Trophoblast cell (in vitro differentiated cells and primary cell): Measurements from ENCODE around the gene FOLR3.

ENCODE experiments used
- DNase-seq, 2 donors: peaks; one replicate each; pipeline ENCODE4 v3.0.0-alpha.2; 2016
- H2AFZ ChIP-seq: 2 replicates; pipeline ENCODE4 v1.6.1; 2013; ENCODE audit warnings: low read length, moderate library complexity, mild to moderate bottlenecking; ENCODE audit not compliant: insufficient read depth, poor library complexity
- H2AK5ac ChIP-seq: 2 replicates; pipeline ENCODE4 v1.6.1; 2013; ENCODE audit warnings: mild to moderate bottlenecking, low read length
- H2BK120ac ChIP-seq: 2 replicates; pipeline ENCODE4 v1.6.1; 2013; ENCODE audit warnings: low read length, mild to moderate bottlenecking, moderate library complexity; ENCODE audit not compliant: insufficient read depth, poor library complexity
- H2BK12ac ChIP-seq: 2 replicates; pipeline ENCODE4 v1.6.1; 2013; ENCODE audit warnings: mild to moderate bottlenecking, low read length, moderate library complexity
- H2BK5ac ChIP-seq: 2 replicates; pipeline ENCODE4 v1.6.1; 2013; ENCODE audit warnings: low read length, low read depth, moderate library complexity, mild to moderate bottlenecking; ENCODE audit not compliant: poor library complexity
- H3K14ac ChIP-seq: 2 replicates; pipeline ENCODE4 v1.6.1; 2013; ENCODE audit warnings: mild to moderate bottlenecking, low read length
- H3K18ac ChIP-seq: 2 replicates; pipeline ENCODE4 v1.6.1; 2013; ENCODE audit warnings: mild to moderate bottlenecking, low read length
- H3K23ac ChIP-seq: 2 replicates; pipeline ENCODE4 v1.6.1; 2013; ENCODE audit warnings: low read length
- H3K27ac ChIP-seq: 2 replicates; pipeline ENCODE4 v1.5.1; 2013; ENCODE audit warnings: low read depth, mild to moderate bottlenecking, inconsistent platforms, low read length, moderate library complexity
- H3K27me3 ChIP-seq: 2 replicates; pipeline ENCODE4 v1.6.1; 2013; ENCODE audit warnings: inconsistent platforms, mild to moderate bottlenecking, low read length, moderate library complexity; ENCODE audit not compliant: insufficient read depth
- H3K36me3 ChIP-seq, 2 experiments: 1 replicate in 1 of 2; 2 replicates in 1 of 2; pipeline ENCODE4 v1.6.1; 2013; ENCODE audit warnings: low read length in 2 of 2, mild to moderate bottlenecking in 2 of 2, moderate library complexity in 1 of 2; ENCODE audit not compliant: insufficient read depth in 2 of 2, control insufficient read depth in 1 of 2
- H3K4ac ChIP-seq: 2 replicates; pipeline ENCODE4 v1.6.1; 2013; ENCODE audit warnings: low read depth, mild to moderate bottlenecking, low read length, moderate library complexity
- H3K4me1 ChIP-seq, 2 experiments: 1 replicate in 1 of 2; 2 replicates in 1 of 2; pipeline ENCODE4 v1.6.1; 2013; ENCODE audit warnings: low read length in 2 of 2, mild to moderate bottlenecking in 2 of 2, moderate library complexity in 1 of 2; ENCODE audit not compliant: insufficient read depth in 2 of 2, control insufficient read depth in 1 of 2
- H3K4me2 ChIP-seq: 2 replicates; pipeline ENCODE4 v1.6.1; 2013; ENCODE audit warnings: inconsistent platforms, mild to moderate bottlenecking, low read length, moderate library complexity
- H3K4me3 ChIP-seq: 2 replicates; pipeline ENCODE4 v1.5.1; 2013; ENCODE audit warnings: mild to moderate bottlenecking, low read depth, low read length, inconsistent platforms
- H3K79me1 ChIP-seq: one replicate; pipeline ENCODE4 v1.6.1; 2013; ENCODE audit warnings: low read length
- H3K79me2 ChIP-seq: 2 replicates; pipeline ENCODE4 v1.6.1; 2013; ENCODE audit warnings: low read length, mild to moderate bottlenecking; ENCODE audit not compliant: control insufficient read depth, insufficient read depth, poor library complexity
- H3K9ac ChIP-seq: 2 replicates; pipeline ENCODE4 v1.6.1; 2013; ENCODE audit warnings: mild to moderate bottlenecking, low read length
- H3K9me3 ChIP-seq: 2 replicates; pipeline ENCODE4 v1.6.1; 2013; ENCODE audit warnings: low read depth, mild to moderate bottlenecking, control low read depth, inconsistent platforms, low read length; ENCODE audit not compliant: insufficient read depth
- H4K12ac ChIP-seq: 2 replicates; pipeline ENCODE4 v1.6.1; 2013; ENCODE audit warnings: low read depth, mild to moderate bottlenecking, low read length, moderate library complexity
- H4K8ac ChIP-seq: 2 replicates; pipeline ENCODE4 v1.6.1; 2013; ENCODE audit warnings: low read depth, mild to moderate bottlenecking, low read length, moderate library complexity
- H4K91ac ChIP-seq: one replicate; pipeline ENCODE4 v1.6.1; 2013; ENCODE audit warnings: low read depth, mild to moderate bottlenecking, low read length, moderate library complexity
- WGBS: extraction: QIAGEN DNeasy Blood & Tissue Kit; methylation state at CpG from one replicate; pipeline ENCODE4 v1.1.7; 2013; ENCODE audit warnings: missing lambda C conversion rate; ENCODE audit not compliant: insufficient read length, insufficient coverage; ENCODE audit errors: extremely low coverage; 5-methylcytosine and 5-hydroxymethylcytosine counted together

FOLR3 gene

GRCh38 chr11:72112143-72112977 is 23.2 kb upstream of the FOLR3 start, which contains the start of gene ANAPC15:
Gene ANAPC15 (minus strand): TSS chr11:72112695. CDS start chr11:72111276, 1,419 bp downstream.
- no peak within 1 kb of the TSS for H3K23ac ChIP-seq
- H3K79me1 ChIP-seq: peaks cover 8% of the 10 kb centered on the region
- H2AK5ac ChIP-seq: peak within 1 kb of the TSS; percentile 56
- peak within 1 kb of the TSS; percentile 62 for H2AFZ ChIP-seq
- peak within 1 kb of the TSS; percentile 69 for H4K12ac ChIP-seq
- peak within 1 kb of the TSS; percentile 73 for H3K14ac ChIP-seq
- no CpG with 5 or more reads among the region's 49 CpGs for WGBS
- H4K8ac ChIP-seq: peak within 1 kb of the TSS; percentile 90
- H2BK12ac ChIP-seq: peak within 1 kb of the TSS; percentile 12
- peaks cover 3% of the 10 kb centered on the region for H3K79me2 ChIP-seq
- peak within 1 kb of the TSS; percentile 82 for H3K4me3 ChIP-seq
- peaks cover 4 to 9% of the 10 kb centered on the region in 2 experiments for H3K4me1 ChIP-seq
- peaks cover 9 to 19% of the 10 kb centered on the region in 2 experiments for H3K36me3 ChIP-seq
- H2BK120ac ChIP-seq: peak within 1 kb of the TSS; percentile 83
- peak within 1 kb of the TSS; percentile 73 for H3K4ac ChIP-seq
- peak; percentile 100 for DNase-seq
- H3K9me3 ChIP-seq: no peaks in the 10 kb centered on the region
- peak within 1 kb of the TSS; percentile 89 for H4K91ac ChIP-seq
- peak within 1 kb of the TSS; percentile 88 for H3K27ac ChIP-seq
- peak within 1 kb of the TSS; percentile 31 for H3K18ac ChIP-seq
- H3K9ac ChIP-seq: peak within 1 kb of the TSS; percentile 99
- no peaks in the 10 kb centered on the region for H3K27me3 ChIP-seq
- peak within 1 kb of the TSS; percentile 93 for H2BK5ac ChIP-seq
- H3K4me2 ChIP-seq: peak within 1 kb of the TSS; percentile 88

GRCh38 chr11:72112978-72113808 is 22.3 kb upstream of the FOLR3 start:
- Histone ChIP-seq H3K4me2 (peak overlapping the region; percentile 81), H2BK5ac (peak overlapping the region; percentile 1), H2AFZ (no peak overlapping the region), H3K14ac (peak overlapping the region; percentile 27), H3K36me3 (peaks cover 6 to 17% of the 10 kb centered on the region in 2 experiments), H3K23ac (no peak overlapping the region), H3K27me3 (no peaks in the 10 kb centered on the region), H4K8ac (peak overlapping the region; percentile 80), H2BK120ac (peak overlapping the region; percentile 26), H3K4me3 (peak overlapping the region; percentile 26), H2BK12ac (peak overlapping the region; percentile 12), H3K9me3 (no peaks in the 10 kb centered on the region), H3K27ac (peak overlapping the region; percentile 80), H3K4me1 (peaks cover 4 to 9% of the 10 kb centered on the region in 2 experiments), H4K12ac (peak overlapping the region; percentile 10), H2AK5ac (peak overlapping the region; percentile 7), H3K79me2 (peaks cover 3% of the 10 kb centered on the region), H3K9ac (peak overlapping the region; percentile 76), H4K91ac (peak overlapping the region; percentile 60), H3K79me1 (peaks cover 8% of the 10 kb centered on the region), H3K4ac (peak overlapping the region; percentile 39), H3K18ac (no peak overlapping the region)
- no CpG with 5 or more reads among the region's 9 CpGs for WGBS
- DNase-seq: peak; percentile 78 to 84

GRCh38 chr11:72114570-72114969 is 21.0 kb upstream of the FOLR3 start:
- Histone ChIP-seq H3K36me3 (peaks cover 2 to 8% of the 10 kb centered on the region in 2 experiments), H4K91ac (no peak overlapping the region), H3K4me2 (no peak overlapping the region), H3K9ac (no peak overlapping the region), H3K79me1 (peaks cover 8% of the 10 kb centered on the region), H3K79me2 (peaks cover 3% of the 10 kb centered on the region), H3K4me1 (peaks cover 4 to 9% of the 10 kb centered on the region in 2 experiments), H3K9me3 (no peaks in the 10 kb centered on the region), H3K27me3 (no peaks in the 10 kb centered on the region), H2BK5ac (no peak overlapping the region), H2AFZ (no peak overlapping the region), H2AK5ac (no peak overlapping the region), H2BK120ac (no peak overlapping the region), H3K4ac (no peak overlapping the region), H4K8ac (no peak overlapping the region), H3K18ac (no peak overlapping the region), H3K27ac (no peak overlapping the region), H3K23ac (no peak overlapping the region), H3K14ac (no peak overlapping the region), H3K4me3 (no peak overlapping the region), H2BK12ac (no peak overlapping the region), H4K12ac (no peak overlapping the region)
- no CpG with 5 or more reads among the region's 1 CpG for WGBS
- DNase-seq: no peak

- H2BK120ac ChIP-seq: no peak overlapping the region
These were observed 19.3 kb upstream of the FOLR3 start for GRCh38 chr11:72116019-72116755.

More at GRCh38 chr11:72116019-72116755, 19.3 kb upstream of the FOLR3 start:
- Histone ChIP-seq H3K4me1 (peaks cover 4 to 9% of the 10 kb centered on the region in 2 experiments), H3K79me1 (peaks cover 8% of the 10 kb centered on the region), H3K4me2 (no peak overlapping the region), H2BK5ac (no peak overlapping the region), H3K4ac (no peak overlapping the region), H3K14ac (no peak overlapping the region), H3K27me3 (no peaks in the 10 kb centered on the region), H4K91ac (no peak overlapping the region), H2AK5ac (no peak overlapping the region), H3K4me3 (no peak overlapping the region), H3K9ac (no peak overlapping the region), H3K79me2 (peaks cover 3% of the 10 kb centered on the region), H4K12ac (no peak overlapping the region), H4K8ac (no peak overlapping the region), H3K23ac (no peak overlapping the region), H3K27ac (no peak overlapping the region), H3K18ac (no peak overlapping the region), H2BK12ac (no peak overlapping the region), H3K9me3 (no peaks in the 10 kb centered on the region), H3K36me3 (no peaks in the 10 kb centered on the region), H2AFZ (no peak overlapping the region)
- DNase-seq: no peak
- no CpG with 5 or more reads among the region's 6 CpGs for WGBS
